NT2/D1 (cell line): ENCODE data around the gene PDXDC1.
"Not testable (repeated sequence)": the region's sequence is repeated elsewhere in the genome, so short reads cannot be mapped to it uniquely, and the experiment has no call there.

Experiments used
- YY1 ChIP-seq: IDR thresholded peaks from 2 replicates; pipeline ENCODE4 v1.6.1; 2011; ENCODE audit not compliant: insufficient read length, insufficient read depth
- ZNF274 ChIP-seq: IDR thresholded peaks from 2 replicates; pipeline ENCODE4 v1.6.1; 2011; ENCODE audit warnings: mild to moderate bottlenecking, low read depth, low read length

GRCh38 chr16:14996702-14997101 lies 21.9 kb downstream of the PDXDC1 start:
- TF ChIP-seq ZNF274, YY1: not testable (repeated sequence)
